ENCODE measurements around the gene HOGA1. TPM values are rescaled to one million over a fixed set of nuclear protein-coding genes. Genes with fewer than 3 reads are reported as not detected.

HOGA1 gene
- not detected for total RNA-seq

DNA sequence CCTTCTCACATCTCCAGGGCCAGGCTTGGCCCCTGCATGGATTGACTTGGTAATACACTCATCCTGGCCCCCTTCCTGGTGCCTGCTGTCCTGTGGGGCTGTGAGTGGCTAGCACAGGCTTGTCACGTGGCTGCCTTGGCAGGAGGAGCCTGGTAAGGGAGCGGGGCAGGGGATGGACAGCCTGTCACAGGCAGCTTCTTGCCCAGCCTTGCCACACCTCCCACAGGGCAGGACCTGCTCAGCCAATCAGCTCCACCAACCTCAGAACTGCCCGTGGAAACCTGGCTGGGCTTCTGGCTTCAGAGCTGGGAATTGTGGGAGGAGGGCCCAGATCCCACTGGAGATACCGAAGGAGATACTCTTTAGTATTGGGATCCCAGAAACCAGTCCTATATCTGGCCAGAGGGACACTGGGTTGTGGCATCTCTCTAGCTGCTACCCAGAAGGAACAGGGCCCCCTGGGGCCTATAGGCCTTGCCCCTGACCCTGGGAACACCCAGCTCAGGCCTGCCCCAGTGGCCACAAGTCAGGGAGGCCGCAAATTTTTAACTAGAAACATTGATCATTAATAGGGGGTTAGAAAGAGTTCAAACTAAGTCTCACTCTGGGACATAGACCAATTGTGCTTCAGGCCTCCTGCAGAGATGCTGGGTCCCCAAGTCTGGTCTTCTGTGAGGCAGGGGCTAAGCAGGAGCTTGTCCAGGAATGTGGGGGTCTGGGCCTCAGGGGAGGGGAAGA lies at the start of gene HOGA1:
Gene HOGA1, plus strand, starts transcription at position 330 of the 738 bp plus-strand sequence. Its CDS starts 315 bp downstream, at position 645.
- DNase-seq (ENCODE audit: low read depth in 2 of 3, low spot score in 2 of 3), result no peak

DNA sequence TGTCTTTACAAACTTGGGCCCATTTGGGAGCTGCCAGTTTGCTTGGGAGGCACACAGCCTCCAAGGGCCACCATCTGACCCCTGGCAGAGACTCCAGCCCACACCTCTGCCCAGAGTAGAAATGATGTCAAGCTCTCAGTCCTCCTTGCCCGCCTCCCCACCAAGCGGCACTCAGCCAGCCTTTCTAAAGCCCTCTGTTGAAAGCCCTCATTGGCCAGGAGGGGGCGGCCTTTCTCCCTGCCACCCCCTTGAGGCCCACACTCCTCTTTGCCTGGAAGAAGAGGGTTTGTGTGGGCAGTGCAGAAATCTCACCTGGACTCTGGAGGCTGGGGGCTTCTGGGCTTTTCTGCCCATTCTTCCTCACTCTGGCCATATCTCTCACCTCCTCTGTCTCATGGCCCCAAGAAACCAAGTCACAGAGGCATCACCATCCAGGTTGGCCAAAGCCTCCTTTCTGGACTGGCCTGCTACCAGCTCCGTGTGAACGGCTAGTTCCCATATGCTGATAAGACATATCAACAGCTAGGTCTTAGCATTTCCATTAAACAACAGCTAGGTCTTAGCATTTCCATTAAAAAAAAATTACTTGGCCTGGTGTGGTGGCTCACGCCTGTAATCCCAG lies 49.3 kb upstream of the HOGA1 start:
- DNase-seq (ENCODE audit: low read depth in 2 of 3, low spot score in 2 of 3), result peak in 2 of 3 donors; percentile 33 to 61

DNA sequence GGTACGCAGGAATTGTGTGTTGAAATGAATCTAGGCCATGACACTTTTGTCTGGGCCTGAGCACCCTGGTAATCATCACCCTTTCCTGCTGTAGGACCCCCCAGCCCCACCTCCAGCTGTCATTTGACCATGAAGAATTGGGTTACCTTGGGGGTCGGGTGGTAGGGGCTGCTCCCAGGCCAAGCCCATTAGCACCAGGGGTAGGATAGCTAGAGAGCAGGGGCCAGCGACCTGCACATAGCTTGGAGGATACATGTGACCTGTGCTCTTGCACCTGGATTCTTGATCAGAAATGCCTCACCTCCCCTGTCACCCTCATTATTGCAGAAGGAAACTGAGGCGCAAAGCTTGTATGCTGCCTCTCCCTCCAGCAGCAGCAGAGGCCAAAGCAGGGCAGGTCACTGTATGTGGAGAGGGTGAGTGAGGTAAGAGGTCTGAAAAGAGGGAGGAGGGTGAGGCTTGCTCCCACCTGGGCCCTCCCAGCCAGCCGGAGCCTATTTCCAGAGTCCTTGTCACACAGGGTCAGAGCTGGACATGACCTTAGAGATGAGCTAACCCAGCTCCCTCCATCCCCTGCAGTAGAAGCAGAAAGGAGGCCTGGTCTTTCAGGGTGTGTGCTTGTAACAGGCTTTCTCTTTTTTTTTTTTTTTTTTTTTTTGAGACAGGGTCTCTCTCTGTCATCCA lies 46.9 kb upstream of the HOGA1 start:
- no peak for DNase-seq (ENCODE audit: low read depth in 2 of 3, low spot score in 2 of 3)

DNA sequence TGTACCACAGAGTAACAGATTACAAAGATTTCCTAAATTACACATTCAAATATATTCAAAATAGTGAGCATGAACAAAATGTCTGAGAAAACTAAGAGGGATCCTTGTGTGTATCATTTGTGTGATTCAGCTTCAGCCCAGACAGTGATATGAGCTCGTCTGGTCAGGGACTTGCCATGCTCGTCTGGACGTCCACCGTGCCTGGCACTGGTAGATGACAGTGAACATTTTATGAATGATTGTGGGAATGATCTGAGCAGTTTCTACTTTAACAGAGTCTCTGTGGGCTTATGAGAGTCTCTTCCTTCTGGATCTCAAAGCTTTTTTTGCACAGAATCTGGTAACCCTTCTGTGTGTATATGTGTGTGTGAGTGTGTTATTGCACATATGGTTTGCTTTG lies 45.8 kb upstream of the HOGA1 start:
- no peak for DNase-seq (ENCODE audit: low read depth in 2 of 3, low spot score in 2 of 3)

DNA sequence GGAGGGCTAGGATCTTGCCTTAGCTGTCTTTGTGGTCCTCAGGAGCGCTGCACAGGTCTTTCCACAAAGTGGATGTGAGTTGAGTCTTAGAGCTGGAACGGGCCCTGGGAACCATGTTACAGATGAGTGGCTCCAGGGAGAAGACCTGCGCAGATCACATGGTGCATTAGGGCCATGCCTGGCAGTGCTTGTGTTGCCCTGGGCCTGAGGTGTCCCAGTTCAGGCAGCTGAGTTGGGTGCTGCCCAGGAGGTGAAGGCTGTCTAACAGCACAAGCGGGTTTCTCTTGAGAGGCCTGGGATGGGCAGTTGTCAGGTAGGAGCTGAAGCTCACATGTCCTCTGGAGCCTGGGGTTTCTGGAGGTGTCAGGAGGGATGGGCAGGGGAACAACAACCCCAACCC lies 45.4 kb upstream of the HOGA1 start:
- DNase-seq (ENCODE audit: low read depth in 2 of 3, low spot score in 2 of 3), result no peak

DNA sequence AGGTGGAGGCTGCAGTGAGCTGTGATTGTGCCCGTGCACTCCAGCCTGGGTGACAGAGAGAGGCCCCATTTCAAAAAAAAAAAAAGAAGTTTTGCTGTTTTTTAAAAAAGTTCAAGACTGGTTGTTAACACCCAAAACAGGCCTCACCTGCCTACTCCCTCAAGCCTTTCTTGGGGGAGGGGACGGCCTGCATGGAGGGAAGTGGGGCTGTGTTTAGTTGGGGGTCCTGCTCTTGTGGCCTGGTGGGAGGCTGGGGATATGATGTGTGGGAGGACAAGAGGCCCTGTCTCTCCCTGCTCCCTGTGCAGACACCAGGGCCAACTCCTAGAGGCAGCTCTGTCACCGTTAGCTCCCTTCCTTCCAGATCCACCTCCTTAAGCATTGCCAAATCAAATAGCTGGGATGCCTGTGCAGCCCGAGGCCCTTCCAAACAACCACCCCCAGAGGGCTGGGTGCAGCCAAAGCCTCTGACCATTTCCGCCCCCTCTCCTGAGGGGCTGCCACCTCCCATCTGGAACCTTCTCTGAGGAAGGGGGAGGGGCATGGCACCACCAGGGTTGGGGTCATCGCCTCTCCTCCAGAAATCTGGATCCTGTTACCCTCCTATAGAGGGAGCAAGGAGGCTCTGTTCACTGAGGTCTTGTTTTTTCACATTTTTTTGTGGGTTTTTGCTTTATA lies 44.5 kb upstream of the HOGA1 start:
- no peak for DNase-seq (ENCODE audit: low read depth in 2 of 3, low spot score in 2 of 3)

DNA sequence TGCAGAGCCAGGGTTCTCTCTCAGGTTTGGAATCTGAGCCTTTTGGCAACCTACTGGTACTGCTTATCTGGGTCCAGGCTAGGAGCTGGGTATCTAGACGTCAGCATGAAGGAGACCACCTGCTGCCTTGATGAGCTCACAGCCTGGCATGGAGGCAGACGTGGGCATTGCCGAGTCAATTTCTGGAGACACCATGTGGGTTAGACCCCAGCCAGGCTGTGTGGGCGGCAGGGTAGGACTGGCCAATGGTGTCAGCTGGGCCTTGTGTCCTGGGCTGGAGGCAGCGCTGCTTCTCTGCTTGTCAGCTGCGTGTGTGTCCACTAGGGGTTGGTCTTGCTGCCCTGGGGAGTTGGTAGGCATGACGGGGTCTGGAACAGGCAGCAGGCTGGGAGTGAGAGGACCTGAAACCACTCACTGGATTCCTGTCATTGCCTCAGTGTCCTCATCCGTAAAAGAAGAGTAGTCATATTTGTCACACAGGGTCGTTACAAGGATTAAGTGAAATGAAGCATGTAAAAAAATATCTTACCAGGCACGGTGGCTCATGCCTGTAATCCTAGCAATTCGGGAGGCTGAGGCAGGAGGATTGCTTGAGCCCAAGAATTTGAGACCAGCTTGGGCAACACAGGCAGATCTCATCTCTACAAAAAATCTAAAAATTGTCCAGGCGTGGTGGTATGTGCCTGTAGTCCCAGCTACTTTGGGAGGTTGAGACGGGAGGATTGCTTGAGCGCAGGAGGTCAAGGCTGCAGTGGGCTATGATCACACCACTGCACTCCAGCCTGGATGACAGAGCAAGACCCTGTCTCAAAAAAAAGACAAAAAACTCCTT lies 43.3 kb upstream of the HOGA1 start:
- no peak for DNase-seq (ENCODE audit: low read depth in 2 of 3, low spot score in 2 of 3)

DNA sequence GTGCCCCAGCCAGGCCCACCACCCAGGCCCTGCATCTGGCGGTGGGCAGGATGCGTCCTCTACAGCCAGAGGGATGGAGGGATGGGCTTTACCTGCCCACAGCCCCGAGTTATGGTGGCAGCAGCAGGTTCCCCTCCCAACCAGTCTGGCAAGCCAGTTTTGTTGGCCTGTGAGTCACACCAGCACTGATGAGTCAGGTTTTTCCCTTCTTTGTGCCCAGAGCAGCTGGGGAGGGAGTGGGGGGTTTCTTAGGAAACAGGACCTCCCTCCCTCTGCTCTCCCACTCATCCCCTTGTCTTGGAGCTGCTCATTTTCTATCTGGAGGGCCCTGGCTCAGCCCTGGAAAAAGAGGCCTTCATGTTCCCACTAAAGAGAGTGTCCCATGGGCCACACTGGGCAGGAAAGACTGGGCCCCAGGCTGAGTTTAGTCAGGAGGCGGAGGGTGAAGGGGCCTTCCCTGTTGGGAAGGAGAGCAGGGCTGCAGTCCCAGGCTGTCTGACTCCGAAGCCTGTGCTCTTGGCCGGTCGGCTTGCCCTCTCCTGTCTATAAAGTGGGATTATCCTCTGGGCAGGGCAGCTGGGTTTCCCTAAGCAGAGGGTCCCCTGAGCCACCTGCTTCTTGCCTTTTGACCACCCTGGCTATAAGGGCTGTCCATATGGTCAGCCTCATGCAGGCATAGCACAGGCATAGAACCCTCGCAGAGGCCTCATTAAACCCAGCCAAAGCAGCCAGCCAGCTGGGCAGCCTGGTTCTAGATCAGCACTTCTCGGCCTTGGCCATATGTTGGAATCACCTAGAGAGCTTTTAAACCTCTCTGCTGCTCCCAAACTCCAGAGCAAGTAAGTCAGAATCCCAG lies 41.8 kb upstream of the HOGA1 start:
- peak in 2 of 3 donors; percentile 40 to 81 for DNase-seq (ENCODE audit: low read depth in 2 of 3, low spot score in 2 of 3)

DNA sequence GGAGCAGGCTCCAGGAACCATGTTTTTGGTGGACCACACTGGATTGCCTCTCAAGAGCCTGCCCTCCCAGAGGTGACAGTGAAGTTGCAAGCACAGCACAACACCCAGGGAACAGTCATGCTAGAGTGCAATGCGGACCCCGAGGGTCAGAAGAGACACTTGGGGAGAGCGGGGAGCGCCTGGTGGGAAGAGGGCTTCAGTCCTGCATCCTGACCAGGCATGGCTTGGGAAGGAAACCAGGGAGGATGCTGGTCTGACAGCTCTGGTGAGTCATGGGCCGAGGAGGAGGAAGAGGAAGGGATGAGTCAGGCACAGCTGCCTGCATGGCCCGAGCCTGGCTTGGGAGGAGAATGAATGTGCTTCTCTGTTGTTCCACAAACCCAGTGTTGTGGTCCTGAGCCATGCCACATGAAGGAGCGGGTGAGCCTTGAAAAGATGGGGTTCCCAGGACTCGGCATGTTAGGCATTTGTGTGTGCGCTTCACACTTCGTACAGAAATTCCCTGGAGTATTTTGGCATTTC lies 41.1 kb upstream of the HOGA1 start:
- DNase-seq (ENCODE audit: low read depth in 2 of 3, low spot score in 2 of 3), result peak in 2 of 3 donors; percentile 61 to 89

DNA sequence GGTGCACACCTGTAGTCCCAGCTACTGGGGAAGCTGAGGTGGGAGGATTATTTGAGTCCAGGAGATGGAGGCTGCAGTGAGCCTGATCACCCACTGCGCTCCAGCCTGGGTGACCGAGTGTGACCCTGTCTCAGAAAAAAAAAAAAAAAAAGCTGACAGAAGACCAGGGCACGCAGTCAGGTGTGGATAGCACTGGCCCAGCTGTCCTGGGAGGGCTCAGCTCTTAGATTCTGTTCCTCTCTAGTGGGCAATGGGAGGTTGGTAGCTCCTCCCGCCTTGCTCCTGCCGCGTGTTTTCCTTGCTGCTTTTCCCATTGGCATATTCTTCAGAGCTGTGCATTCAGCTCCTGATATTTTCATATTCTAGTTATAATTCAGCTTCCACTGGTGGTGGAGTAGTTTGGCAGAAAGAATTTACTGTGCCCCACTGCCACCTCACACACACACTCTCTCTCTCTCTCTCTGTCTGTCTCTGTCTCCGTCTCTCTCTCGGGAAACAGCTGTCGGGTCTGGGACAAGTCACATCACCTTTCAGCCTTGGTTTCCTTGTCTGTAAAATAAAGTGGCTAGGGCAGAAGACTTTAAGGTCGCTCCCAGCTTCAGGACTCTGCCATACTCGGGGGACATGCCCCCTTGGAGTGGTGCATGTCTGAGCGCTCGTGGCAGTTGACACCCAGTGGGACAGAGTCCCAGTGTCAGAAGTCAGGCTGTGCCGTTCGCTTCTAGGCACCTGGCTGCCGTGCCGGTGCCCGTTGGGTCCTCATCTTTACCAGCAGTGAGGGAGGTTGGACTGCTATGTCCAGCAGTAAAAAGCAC lies 37.5 kb upstream of the HOGA1 start:
- no peak for DNase-seq (ENCODE audit: low read depth in 2 of 3, low spot score in 2 of 3)

DNA sequence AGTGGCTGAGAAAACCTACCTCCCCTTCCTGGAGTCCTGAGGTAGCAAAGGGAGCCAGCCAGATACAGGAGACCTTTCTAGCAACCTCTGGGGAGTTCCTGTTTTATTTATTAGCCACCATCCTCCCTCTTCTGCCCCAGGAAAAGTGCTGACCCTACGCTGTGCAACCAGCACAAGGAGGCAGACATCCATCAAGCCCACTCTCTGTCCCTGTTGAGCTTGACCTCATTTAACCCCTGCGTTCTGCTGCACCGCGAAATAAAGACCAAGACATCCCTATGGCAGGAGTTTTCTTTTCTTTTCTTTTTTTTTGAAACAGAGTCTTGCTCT lies 37.0 kb upstream of the HOGA1 start:
- no peak for DNase-seq (ENCODE audit: low read depth in 2 of 3, low spot score in 2 of 3)

DNA sequence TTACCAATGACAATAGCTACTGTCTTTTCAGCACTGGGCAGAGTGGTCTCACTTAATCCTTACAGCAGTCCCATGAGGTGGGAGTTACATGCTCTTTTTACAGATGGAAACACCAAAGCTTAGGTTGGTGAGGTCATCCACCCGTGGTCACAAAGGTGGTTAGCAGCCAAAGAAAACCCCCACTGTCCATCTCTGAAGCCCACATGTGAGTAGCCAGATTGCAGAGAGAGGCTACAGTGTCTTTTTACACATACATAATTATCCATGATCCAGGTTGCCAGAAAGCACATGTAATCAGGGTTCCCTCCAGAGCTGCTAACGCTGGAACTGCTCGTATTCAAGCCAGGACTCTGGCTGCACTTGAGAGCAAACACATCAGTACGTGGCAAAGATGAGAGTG lies 36.2 kb upstream of the HOGA1 start:
- DNase-seq (ENCODE audit: low read depth in 2 of 3, low spot score in 2 of 3), result no peak

DNA sequence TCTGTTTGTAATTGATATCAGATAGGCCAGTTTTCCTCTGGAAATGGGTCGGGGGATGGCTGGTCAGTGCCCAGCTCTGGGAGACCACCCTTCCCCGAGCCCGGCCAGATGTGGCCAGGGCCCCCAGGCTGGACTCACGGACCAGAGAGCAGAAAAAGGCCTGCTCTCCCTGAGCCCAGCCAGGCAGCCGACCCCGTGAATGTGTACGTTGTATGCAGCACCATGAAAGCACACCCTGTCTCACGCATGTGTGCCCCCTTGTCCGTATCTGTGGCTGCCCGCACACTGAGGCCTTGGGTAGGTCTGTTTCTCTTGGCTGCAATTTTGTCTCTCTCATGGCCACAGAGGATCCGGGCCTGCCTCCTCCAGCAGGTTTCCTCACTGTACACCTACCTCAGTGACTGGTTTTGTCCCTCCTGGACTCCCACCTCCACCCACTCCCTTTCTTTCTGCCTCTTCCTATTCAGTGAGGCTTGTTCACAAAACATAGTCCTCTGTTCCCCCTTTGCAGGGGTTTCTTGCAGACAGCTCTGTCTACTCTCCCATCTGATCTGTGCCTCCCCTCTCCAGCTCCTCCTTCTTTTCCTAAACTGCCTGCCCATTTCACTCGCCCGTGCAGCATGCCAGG lies 35.2 kb upstream of the HOGA1 start:
- DNase-seq (ENCODE audit: low read depth in 2 of 3, low spot score in 2 of 3), result no peak

DNA sequence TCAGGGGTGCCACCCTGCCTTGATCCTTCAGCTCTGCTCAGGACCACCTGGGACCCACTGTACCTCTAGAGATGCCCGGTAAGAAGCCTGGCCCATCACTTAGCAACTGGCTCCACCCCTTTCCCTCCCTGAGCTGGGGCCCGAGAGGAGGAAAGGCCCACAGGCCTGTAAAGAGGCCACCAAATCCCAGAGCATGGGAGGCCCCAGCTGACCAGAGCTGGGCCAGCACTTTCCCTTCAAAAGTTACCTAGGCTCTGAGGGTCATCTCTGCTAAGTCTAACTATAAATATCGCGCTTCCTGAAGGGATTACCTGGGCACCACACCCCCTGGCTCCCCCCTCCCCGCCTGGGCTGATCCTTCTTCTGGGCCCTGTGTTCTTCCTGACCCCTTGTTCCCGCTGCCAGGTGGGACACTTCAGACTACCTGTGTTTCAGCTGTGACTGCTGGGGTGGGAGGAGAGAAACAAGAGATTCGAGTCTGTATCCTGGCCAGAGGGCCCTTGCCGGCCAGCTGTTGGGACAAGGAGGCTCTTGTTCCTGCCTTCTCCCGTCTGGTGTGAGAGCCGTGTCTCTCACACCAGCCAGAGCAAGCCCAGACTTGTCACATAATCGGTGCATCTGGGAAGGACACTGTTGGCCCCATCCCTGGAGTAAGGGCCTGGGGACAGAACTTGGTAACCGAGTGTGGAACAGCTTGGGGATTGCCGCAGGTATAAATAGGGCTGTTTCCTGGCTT lies 34.4 kb upstream of the HOGA1 start:
- no peak for DNase-seq (ENCODE audit: low read depth in 2 of 3, low spot score in 2 of 3)

DNA sequence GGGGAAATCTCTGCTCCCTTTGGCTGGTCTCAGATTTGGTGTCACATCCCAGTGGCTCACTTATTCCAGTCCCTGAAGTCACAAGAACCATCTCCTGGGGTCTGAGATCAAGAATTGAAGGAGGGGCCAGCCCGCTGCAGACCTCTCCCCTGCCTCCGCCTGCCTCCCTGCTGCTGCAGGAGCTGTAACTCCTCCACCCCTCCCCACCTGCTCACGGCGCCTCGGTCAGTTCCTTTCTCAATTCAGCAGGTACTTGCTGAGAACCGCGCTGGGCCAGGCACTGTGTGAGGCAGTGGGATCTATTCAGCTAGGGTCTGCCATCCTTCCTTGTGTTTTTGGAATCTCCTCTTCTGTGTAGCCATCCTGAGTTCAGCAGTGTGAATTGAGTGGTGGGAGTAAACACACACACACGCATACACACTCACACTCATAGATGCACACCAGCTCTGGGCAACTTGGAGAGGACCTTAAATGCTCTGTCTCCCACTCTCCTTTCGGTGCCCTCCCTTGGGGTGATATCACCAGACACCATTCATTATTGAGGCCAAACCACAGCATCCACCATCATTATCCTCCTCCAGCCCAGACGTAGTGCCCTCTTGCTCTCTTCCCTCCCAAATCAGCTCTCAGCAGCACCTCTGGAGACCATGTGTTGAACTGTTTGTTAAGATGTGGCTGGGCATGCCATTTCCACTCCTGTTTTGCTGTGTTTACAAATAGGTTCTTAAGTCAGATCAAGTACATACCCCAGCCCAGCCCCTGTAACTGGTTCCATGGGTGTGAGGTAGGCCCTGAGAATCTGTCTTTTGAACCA lies 33.6 kb upstream of the HOGA1 start:
- no peak for DNase-seq (ENCODE audit: low read depth in 2 of 3, low spot score in 2 of 3)

DNA sequence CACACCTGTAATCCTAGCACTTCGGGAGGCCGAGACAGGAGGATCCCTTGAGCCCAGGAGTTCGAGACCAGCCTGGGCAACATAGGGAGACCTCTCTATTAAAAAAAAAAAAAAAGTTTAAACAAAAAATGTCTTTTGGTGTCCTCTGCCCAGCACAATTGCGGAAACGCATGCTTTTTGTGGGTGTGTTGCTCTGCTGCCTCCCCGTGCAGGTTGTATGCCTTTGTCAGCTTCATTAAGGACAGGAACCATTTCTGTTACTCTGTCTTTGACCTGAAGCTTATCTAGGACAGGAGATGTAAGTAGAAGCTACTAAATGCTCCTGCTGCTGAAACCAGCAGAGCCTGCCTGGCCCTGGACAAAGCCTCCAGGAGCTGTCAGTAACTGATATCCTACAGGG lies 32.9 kb upstream of the HOGA1 start:
- DNase-seq (ENCODE audit: low read depth in 2 of 3, low spot score in 2 of 3), result no peak
